CD4-positive, alpha-beta T cell treated with Interleukin-4 for 1 hour (primary cell): ENCODE results near the gene VWC2L.

Experiments
- DNase-seq, 2 donors: peaks; one replicate each; pipeline ENCODE4 v3.0.0-alpha.2; 2020 to 2022

VWC2L gene

GRCh38 chr2:214543386-214543955, 132.6 kb downstream of the VWC2L start:
- DNase-seq, result no peak

GRCh38 chr2:214545898-214546542, 135.2 kb downstream of the VWC2L start:
- no peak for DNase-seq

GRCh38 chr2:214547931-214548330, 137.1 kb downstream of the VWC2L start:
- DNase-seq, result no peak

GRCh38 chr2:214549946-214550345, 139.1 kb downstream of the VWC2L start:
- DNase-seq, result no peak

GRCh38 chr2:214550786-214551185, 139.9 kb downstream of the VWC2L start:
- DNase-seq, result no peak

GRCh38 chr2:214557884-214558283, 147.0 kb downstream of the VWC2L start:
- DNase-seq, result no peak

- no peak for DNase-seq
These were observed 147.5 kb downstream of the VWC2L start for GRCh38 chr2:214558341-214558740.

GRCh38 chr2:214560176-214560575, 149.3 kb downstream of the VWC2L start:
- no peak for DNase-seq

GRCh38 chr2:214560618-214561190, 149.8 kb downstream of the VWC2L start:
- DNase-seq, result no peak

GRCh38 chr2:214565246-214565645, 154.4 kb downstream of the VWC2L start:
- no peak for DNase-seq

- DNase-seq, result no peak
These were observed 155.6 kb downstream of the VWC2L start for GRCh38 chr2:214566457-214566856.

GRCh38 chr2:214569419-214570035, 158.7 kb downstream of the VWC2L start:
- no peak for DNase-seq

- no peak for DNase-seq
These were observed 163.4 kb downstream of the VWC2L start for GRCh38 chr2:214574084-214574781.

- DNase-seq, result no peak
These were observed 164.2 kb downstream of the VWC2L start for GRCh38 chr2:214575030-214575429.

- no peak for DNase-seq
These were observed 164.6 kb downstream of the VWC2L start for GRCh38 chr2:214575465-214575864.

- DNase-seq, result no peak
These were observed 166.9 kb downstream of the VWC2L start for GRCh38 chr2:214577769-214578168.

- DNase-seq, result no peak
These were observed 167.6 kb downstream of the VWC2L start for GRCh38 chr2:214578442-214578841.

- no peak for DNase-seq
These were observed 168.2 kb downstream of the VWC2L start for GRCh38 chr2:214579035-214579434.

GRCh38 chr2:214587442-214587841, 176.6 kb downstream of the VWC2L start:
- DNase-seq, result no peak

- DNase-seq, result no peak
These were observed 180.5 kb downstream of the VWC2L start for GRCh38 chr2:214591366-214591765.

GRCh38 chr2:214592011-214592410, 181.2 kb downstream of the VWC2L start:
- no peak for DNase-seq

GRCh38 chr2:214593727-214594126, 182.9 kb downstream of the VWC2L start:
- DNase-seq, result no peak

GRCh38 chr2:214601852-214602633, 191.2 kb downstream of the VWC2L start:
- DNase-seq, result no peak
